Panc1 (cell line): ENCODE measurements around the gene OR5B21.

ENCODE experiments used
- POLR2AphosphoS5 ChIP-seq: IDR thresholded peaks from 2 replicates; pipeline ENCODE4 v1.6.1; 2012; ENCODE audit warnings: mild to moderate bottlenecking, low read depth, low read length, moderate library complexity
- TF ChIP-seq, protein P1 (sequence below), 2 experiments: IDR thresholded peaks; 2 replicates each; pipeline ENCODE4 v1.6.1; 2011 to 2012; ENCODE audit warnings: low read depth in 2 of 2, control low read depth in 1 of 2, low read length in 1 of 2, mild to moderate bottlenecking in 1 of 2, moderate library complexity in 1 of 2; ENCODE audit not compliant: insufficient read depth in 1 of 2
- TF ChIP-seq, protein P2 (sequence below): fragments of 450-650 bp; IDR thresholded peaks from 2 replicates; pipeline ENCODE4 v1.5.1; 2017; ENCODE audit warnings: mild to moderate bottlenecking

DNA sequence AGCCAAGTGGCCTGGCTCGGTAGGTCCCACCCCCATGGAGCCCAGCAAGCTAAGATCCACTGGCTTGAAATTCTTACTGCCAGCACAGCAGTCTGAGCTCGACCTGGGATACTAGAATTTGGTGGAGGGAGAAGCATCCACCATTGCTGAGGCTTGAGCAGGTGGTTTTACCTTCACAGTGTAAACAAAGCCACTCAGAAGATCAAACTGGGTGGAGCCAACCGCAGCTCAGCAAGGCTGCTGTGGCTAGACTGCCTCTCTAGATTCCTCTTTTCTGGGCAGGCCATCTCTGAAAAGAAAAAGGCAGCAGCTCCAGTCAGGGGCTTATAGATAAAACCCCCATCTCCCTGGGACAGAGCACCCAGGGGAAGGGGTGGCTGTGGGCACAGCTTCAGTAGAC, 22.3 kb upstream of the OR5B21 start:
- no peak for TF ChIP-seq POLR2AphosphoS5
- TF ChIP-seq, protein P1, sequence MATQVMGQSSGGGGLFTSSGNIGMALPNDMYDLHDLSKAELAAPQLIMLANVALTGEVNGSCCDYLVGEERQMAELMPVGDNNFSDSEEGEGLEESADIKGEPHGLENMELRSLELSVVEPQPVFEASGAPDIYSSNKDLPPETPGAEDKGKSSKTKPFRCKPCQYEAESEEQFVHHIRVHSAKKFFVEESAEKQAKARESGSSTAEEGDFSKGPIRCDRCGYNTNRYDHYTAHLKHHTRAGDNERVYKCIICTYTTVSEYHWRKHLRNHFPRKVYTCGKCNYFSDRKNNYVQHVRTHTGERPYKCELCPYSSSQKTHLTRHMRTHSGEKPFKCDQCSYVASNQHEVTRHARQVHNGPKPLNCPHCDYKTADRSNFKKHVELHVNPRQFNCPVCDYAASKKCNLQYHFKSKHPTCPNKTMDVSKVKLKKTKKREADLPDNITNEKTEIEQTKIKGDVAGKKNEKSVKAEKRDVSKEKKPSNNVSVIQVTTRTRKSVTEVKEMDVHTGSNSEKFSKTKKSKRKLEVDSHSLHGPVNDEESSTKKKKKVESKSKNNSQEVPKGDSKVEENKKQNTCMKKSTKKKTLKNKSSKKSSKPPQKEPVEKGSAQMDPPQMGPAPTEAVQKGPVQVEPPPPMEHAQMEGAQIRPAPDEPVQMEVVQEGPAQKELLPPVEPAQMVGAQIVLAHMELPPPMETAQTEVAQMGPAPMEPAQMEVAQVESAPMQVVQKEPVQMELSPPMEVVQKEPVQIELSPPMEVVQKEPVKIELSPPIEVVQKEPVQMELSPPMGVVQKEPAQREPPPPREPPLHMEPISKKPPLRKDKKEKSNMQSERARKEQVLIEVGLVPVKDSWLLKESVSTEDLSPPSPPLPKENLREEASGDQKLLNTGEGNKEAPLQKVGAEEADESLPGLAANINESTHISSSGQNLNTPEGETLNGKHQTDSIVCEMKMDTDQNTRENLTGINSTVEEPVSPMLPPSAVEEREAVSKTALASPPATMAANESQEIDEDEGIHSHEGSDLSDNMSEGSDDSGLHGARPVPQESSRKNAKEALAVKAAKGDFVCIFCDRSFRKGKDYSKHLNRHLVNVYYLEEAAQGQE (IDR thresholded peaks at IDR 0.05; ENCODE audit: insufficient read depth in 1 of 2, low read depth in 2 of 2, low read length in 1 of 2) = no peak
- TF ChIP-seq, protein P2, sequence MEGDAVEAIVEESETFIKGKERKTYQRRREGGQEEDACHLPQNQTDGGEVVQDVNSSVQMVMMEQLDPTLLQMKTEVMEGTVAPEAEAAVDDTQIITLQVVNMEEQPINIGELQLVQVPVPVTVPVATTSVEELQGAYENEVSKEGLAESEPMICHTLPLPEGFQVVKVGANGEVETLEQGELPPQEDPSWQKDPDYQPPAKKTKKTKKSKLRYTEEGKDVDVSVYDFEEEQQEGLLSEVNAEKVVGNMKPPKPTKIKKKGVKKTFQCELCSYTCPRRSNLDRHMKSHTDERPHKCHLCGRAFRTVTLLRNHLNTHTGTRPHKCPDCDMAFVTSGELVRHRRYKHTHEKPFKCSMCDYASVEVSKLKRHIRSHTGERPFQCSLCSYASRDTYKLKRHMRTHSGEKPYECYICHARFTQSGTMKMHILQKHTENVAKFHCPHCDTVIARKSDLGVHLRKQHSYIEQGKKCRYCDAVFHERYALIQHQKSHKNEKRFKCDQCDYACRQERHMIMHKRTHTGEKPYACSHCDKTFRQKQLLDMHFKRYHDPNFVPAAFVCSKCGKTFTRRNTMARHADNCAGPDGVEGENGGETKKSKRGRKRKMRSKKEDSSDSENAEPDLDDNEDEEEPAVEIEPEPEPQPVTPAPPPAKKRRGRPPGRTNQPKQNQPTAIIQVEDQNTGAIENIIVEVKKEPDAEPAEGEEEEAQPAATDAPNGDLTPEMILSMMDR = no peak
